HepG2 (cell line): ENCODE measurements around the gene PHRF1. TPM values are rescaled to one million over a fixed set of nuclear protein-coding genes. Genes with fewer than 3 reads are reported as not detected.
A peak's percentile ranks its signal among the peaks of the same experiment; 100 is the strongest.

Experiments
- ATAC-seq: fragments of 200-7000 bp; cut with Tn5 transposase; 3 replicates; pipeline ENCODE4 v1.9.1; 2020; ENCODE audit warnings: mild to moderate bottlenecking, moderate library complexity
- BruUV-seq: library from RNA; stranded (reverse); fragments of 400-500 nt; replicated peaks from 2 replicates; lab custom pipeline; 2021; lab: Mats Ljungman, UMichigan
- CTCF ChIA-PET: fragments of 300-600 bp; formaldehyde crosslinking; extraction: SDS; loops from one replicate; lab custom pipeline; 2021; ENCODE audit warnings: low total read pairs, inconsistent platforms, low intra/inter-chr PET ratio; lab: Yijun Ruan, JAX
- POLR2A ChIA-PET: fragments of 350-600 bp; sonication (Branson Sonifier 250); formaldehyde crosslinking; loops from one replicate; lab custom pipeline; 2020; ENCODE audit warnings: antibody characterized with exemption, inconsistent platforms; lab: Yijun Ruan, JAX
- DNase-seq: peaks from one replicate; pipeline ENCODE4 v3.0.0-alpha.2; 2015; ENCODE audit warnings: low spot score
- FAIRE-seq: peaks from 3 replicates; lab custom pipeline; 2011; peaks lifted over from hg19 to GRCh38; lab: Jason Lieb, UNC
- H2AFZ ChIP-seq: one replicate; pipeline ENCODE4 v1.6.1; 2011; ENCODE audit warnings: low read length, inconsistent platforms
- H3K27ac ChIP-seq: fragments of 300-600 bp; 3 replicates; pipeline ENCODE4 v1.8.0; 2011; ENCODE audit warnings: mixed run types, mild to moderate bottlenecking, mixed read lengths, low read length, inconsistent platforms; ENCODE audit not compliant: insufficient read depth; ENCODE audit errors: extremely low read length
- H3K27me3 ChIP-seq, 2 experiments: fragments of 200-600 bp in 1 of 2; 2 replicates in 1 of 2; 3 replicates in 1 of 2; pipeline versions ENCODE4 v1.6.0 to v1.8.0; 2011; ENCODE audit warnings: low read length in 2 of 2, mild to moderate bottlenecking in 2 of 2, moderate library complexity in 2 of 2, inconsistent platforms in 1 of 2; ENCODE audit not compliant: insufficient read depth in 2 of 2, control insufficient read depth in 1 of 2
- H3K36me3 ChIP-seq, 2 experiments: fragments of 200-600 bp in 1 of 2; replicated peaks in 1 of 2; 2 replicates in 1 of 2; 3 replicates in 1 of 2; pipeline versions ENCODE4 v1.5.1 to v1.8.0; 2011; ENCODE audit warnings: low read length in 2 of 2, inconsistent platforms in 1 of 2; ENCODE audit not compliant: insufficient read depth in 2 of 2, control insufficient read depth in 1 of 2
- H3K4me1 ChIP-seq: 2 replicates; pipeline ENCODE4 v1.5.1; 2012; ENCODE audit warnings: low read length, inconsistent platforms; ENCODE audit not compliant: insufficient read depth
- H3K4me2 ChIP-seq: 2 replicates; pipeline ENCODE4 v1.6.0; 2011; ENCODE audit warnings: low read depth, low read length, inconsistent platforms
- H3K4me3 ChIP-seq, 3 experiments: fragments of 200-600 bp in 1 of 3; sonication (generic), shearing (Covaris generic) in 1 of 3; replicated peaks in 1 of 3; 2 replicates each; pipeline ENCODE4 v1.5.1; 2011 to 2016; ENCODE audit warnings: low read length in 3 of 3, inconsistent platforms in 2 of 3, low read depth in 2 of 3, mild to moderate bottlenecking in 2 of 3, control low read depth in 1 of 3, mixed read lengths in 1 of 3; ENCODE audit not compliant: insufficient read depth in 1 of 3
- H3K79me2 ChIP-seq: one replicate; pipeline ENCODE4 v1.6.1; 2011; ENCODE audit warnings: low read length, inconsistent platforms; ENCODE audit not compliant: insufficient read depth
- H3K9ac ChIP-seq: 2 replicates; pipeline ENCODE4 v1.6.0; 2011; ENCODE audit warnings: mild to moderate bottlenecking, low read depth, low read length, inconsistent platforms; ENCODE audit not compliant: insufficient read depth
- H3K9me3 ChIP-seq: 2 replicates; pipeline ENCODE4 v1.5.1; 2012; ENCODE audit warnings: mild to moderate bottlenecking, low read length
- H4K20me1 ChIP-seq: 2 replicates; pipeline ENCODE4 v1.6.0; 2011; ENCODE audit warnings: inconsistent platforms, mild to moderate bottlenecking, low read length, moderate library complexity; ENCODE audit not compliant: insufficient read depth
- AGO2 ChIP-seq: fragments of 200-400 bp; formaldehyde crosslinking; optimal IDR thresholded peaks from 2 replicates; pipeline ENCODE3; 2017; ENCODE audit warnings: mild to moderate bottlenecking, low read depth, low read length, moderate library complexity
- POLR2G ChIP-seq: fragments of 200-400 bp; formaldehyde crosslinking; IDR thresholded peaks from 2 replicates; pipeline ENCODE4 v1.6.1; 2018; ENCODE audit warnings: mild to moderate bottlenecking, low read depth, low read length, moderate library complexity
- TFDP1 ChIP-seq: IDR thresholded peaks from 2 replicates; pipeline ENCODE4 v1.6.1; 2016; ENCODE audit warnings: missing compliant biosample characterization, missing genetic modification reagents, borderline replicate concordance
- ZHX1 ChIP-seq: sonication (generic); formaldehyde crosslinking; IDR thresholded peaks from 2 replicates; pipeline ENCODE4 v1.8.1; 2022; ENCODE audit warnings: low read depth, mild to moderate bottlenecking, missing genetic modification reagents
- ZNF747 ChIP-seq: sonication (generic); formaldehyde crosslinking; IDR thresholded peaks from 2 replicates; pipeline ENCODE4 v1.8.1; 2023; ENCODE audit warnings: missing genetic modification reagents, mild to moderate bottlenecking, borderline replicate concordance
- ZNF891 ChIP-seq: sonication (generic); formaldehyde crosslinking; IDR thresholded peaks from 2 replicates; pipeline ENCODE4 v1.5.0; 2020; ENCODE audit warnings: mild to moderate bottlenecking, missing genetic modification reagents
- whole genome bisulfite sequencing: methylation state at CpG from one replicate; pipeline ENCODE4 v1.1.6; 2017; ENCODE audit warnings: low lambda C conversion rate; 5-methylcytosine and 5-hydroxymethylcytosine counted together
- in situ Hi-C: cut with HindIII; loops from 2 replicates; pipeline ENCODE4 v1.10.0; 2017; ENCODE audit warnings: low pct_unique_long_range_greater_than_20kb; ENCODE audit not compliant: extremely low pct_ligation_motif_present
- intact Hi-C: fragments of 100-400 bp; cut with micrococcal nuclease; formaldehyde crosslinking; loops from one replicate; pipeline ENCODE4 v1.10.0; 2022; ENCODE audit not compliant: unreplicated experiment
- polyA plus RNA-seq, 8 experiments: library from polyadenylated mRNA; depleted of rRNA in 3 of 8; stranded (reverse) in 7 of 8; unstranded in 1 of 8; fragments of >200 nt; fragmentation: Illumina TruSeq in 4 of 8; extraction: Trizol in 4 of 8; gene quantifications; 2 replicates each; pipeline versions ENCODE4 v1.2.1 to v1.2.3, GENCODE V29; 2011 to 2016; ENCODE audit warnings: low read depth in 4 of 8, missing spikeins in 1 of 8, mixed read lengths in 1 of 8; ENCODE audit not compliant: insufficient read depth in 1 of 8
- total RNA-seq, 5 experiments: library from RNA; depleted of rRNA; stranded (reverse); fragments of >200 nt; fragmentation: Illumina TruSeq; extraction: Trizol; gene quantifications; 2 replicates each; pipeline ENCODE4 v1.2.3, GENCODE V29; 2016; ENCODE audit warnings: low read depth in 1 of 5

Gene PHRF1
- total and polyA plus RNA-seq, 2 of the 13 experiments (the other 11 are each of a cell fraction or from before 2014, with no cell fraction given): 8.2 to 16.7 TPM

- H3K4me1 ChIP-seq: no peaks in the 10 kb centered on the region
- BruUV-seq: no TSS peak
- peaks cover 3 to 9% of the 10 kb centered on the region in 2 experiments; a peak in 1 of 5 replicates for H3K36me3 ChIP-seq
- intact Hi-C loops: no loop called here
- no peak for TF ChIP-seq ZNF891
- no peak for TF ChIP-seq TFDP1
- peak; percentile 36; the same call in 1 of the 2 replicates for TF ChIP-seq POLR2G
- TF ChIP-seq, all 625 proteins: peak for 1
- no peaks in the 10 kb centered on the region for H3K79me2 ChIP-seq
- FAIRE-seq: no peak
- no peak overlapping the region for H3K27ac ChIP-seq
- H3K27me3 ChIP-seq: no peaks in the 10 kb centered on the region
- DNase-seq: no peak
- H3K4me3 ChIP-seq: no peak overlapping the region
- no peaks in the 10 kb centered on the region for H3K9me3 ChIP-seq
- H3K4me2 ChIP-seq: no peak overlapping the region
- H3K9ac ChIP-seq: no peak overlapping the region
- H2AFZ ChIP-seq: no peak overlapping the region
- 96% methylated on average over 24 of the region's 28 CpGs for WGBS
- ChIA-PET POLR2A (no interaction called here), CTCF (no interaction called here)
- 0 out of 2 replicates have a peak, but pooled peaks cover 3% of the 10 kb centered on the region for H4K20me1 ChIP-seq
- ATAC-seq: no peak
- in situ Hi-C loops: no loop called here
Observed at GRCh38 chr11:638631-639331, 62.5 kb downstream of the PHRF1 start.

- TF ChIP-seq ZNF747 (CRISPR knock-in tag): no peak
- 0 out of 2 replicates have a peak, but pooled peaks have one; percentile 43 for TF ChIP-seq ZHX1 (CRISPR knock-in tag)
- 0 out of 2 replicates have a peak, but pooled peaks have one; percentile 14 for TF ChIP-seq POLR2G
- TF ChIP-seq AGO2: peak; percentile 28
- 97% methylated on average over 61 of the region's 80 CpGs for WGBS
- peaks cover 4 to 13% of the 10 kb centered on the region in 2 experiments; a peak in 3 of 5 replicates for H3K36me3 ChIP-seq
- no TSS peak for BruUV-seq
- no peaks in the 10 kb centered on the region for H3K9me3 ChIP-seq
- FAIRE-seq (no peak), DNase-seq (no peak), ATAC-seq (no peak)
- H3K4me1 ChIP-seq: no peaks in the 10 kb centered on the region
- no peak overlapping the region for H3K4me2 ChIP-seq
- no peaks in the 10 kb centered on the region for H3K27me3 ChIP-seq
- no peak overlapping the region for H3K4me3 ChIP-seq
- in situ Hi-C loops (no loop called here), intact Hi-C loops (no loop called here)
- no peaks in the 10 kb centered on the region for H3K79me2 ChIP-seq
- no peak overlapping the region for H3K27ac ChIP-seq
- H2AFZ ChIP-seq: no peak overlapping the region
- H3K9ac ChIP-seq: no peak overlapping the region
- 0 out of 2 replicates have a peak, but pooled peaks cover 5% of the 10 kb centered on the region for H4K20me1 ChIP-seq
- ChIA-PET POLR2A (no interaction called here), CTCF (no interaction called here)
Observed at GRCh38 chr11:639332-639955, 63.2 kb downstream of the PHRF1 start.
